HepG2 (cell line): ENCODE measurements around the gene SLC25A1. TPM values are rescaled to one million over a fixed set of nuclear protein-coding genes. Genes with fewer than 3 reads are reported as not detected.

Experiments used
- ATAC-seq: fragments of 200-7000 bp; cut with Tn5 transposase; 3 replicates; pipeline ENCODE4 v1.9.1; 2020; ENCODE audit warnings: mild to moderate bottlenecking, moderate library complexity
- BruUV-seq: library from RNA; stranded (reverse); fragments of 400-500 nt; replicated peaks from 2 replicates; lab custom pipeline; 2021; lab: Mats Ljungman, UMichigan
- CTCF ChIA-PET: fragments of 300-600 bp; formaldehyde crosslinking; extraction: SDS; loops from one replicate; lab custom pipeline; 2021; ENCODE audit warnings: low total read pairs, inconsistent platforms, low intra/inter-chr PET ratio; lab: Yijun Ruan, JAX
- POLR2A ChIA-PET: fragments of 350-600 bp; sonication (Branson Sonifier 250); formaldehyde crosslinking; loops from one replicate; lab custom pipeline; 2020; ENCODE audit warnings: antibody characterized with exemption, inconsistent platforms; lab: Yijun Ruan, JAX
- DNase-seq: peaks from one replicate; pipeline ENCODE4 v3.0.0-alpha.2; 2015; ENCODE audit warnings: low spot score
- FAIRE-seq: peaks from 3 replicates; lab custom pipeline; 2011; peaks lifted over from hg19 to GRCh38; lab: Jason Lieb, UNC
- H2AFZ ChIP-seq: one replicate; pipeline ENCODE4 v1.6.1; 2011; ENCODE audit warnings: low read length, inconsistent platforms
- H3K27ac ChIP-seq: fragments of 300-600 bp; 3 replicates; pipeline ENCODE4 v1.8.0; 2011; ENCODE audit warnings: mixed run types, mild to moderate bottlenecking, mixed read lengths, low read length, inconsistent platforms; ENCODE audit not compliant: insufficient read depth; ENCODE audit errors: extremely low read length
- H3K27me3 ChIP-seq, 2 experiments: fragments of 200-600 bp in 1 of 2; 2 replicates in 1 of 2; 3 replicates in 1 of 2; pipeline versions ENCODE4 v1.6.0 to v1.8.0; 2011; ENCODE audit warnings: low read length in 2 of 2, mild to moderate bottlenecking in 2 of 2, moderate library complexity in 2 of 2, inconsistent platforms in 1 of 2; ENCODE audit not compliant: insufficient read depth in 2 of 2, control insufficient read depth in 1 of 2
- H3K36me3 ChIP-seq, 2 experiments: fragments of 200-600 bp in 1 of 2; replicated peaks in 1 of 2; 2 replicates in 1 of 2; 3 replicates in 1 of 2; pipeline versions ENCODE4 v1.5.1 to v1.8.0; 2011; ENCODE audit warnings: low read length in 2 of 2, inconsistent platforms in 1 of 2; ENCODE audit not compliant: insufficient read depth in 2 of 2, control insufficient read depth in 1 of 2
- H3K4me1 ChIP-seq: 2 replicates; pipeline ENCODE4 v1.5.1; 2012; ENCODE audit warnings: low read length, inconsistent platforms; ENCODE audit not compliant: insufficient read depth
- H3K4me2 ChIP-seq: 2 replicates; pipeline ENCODE4 v1.6.0; 2011; ENCODE audit warnings: low read depth, low read length, inconsistent platforms
- H3K4me3 ChIP-seq, 3 experiments: fragments of 200-600 bp in 1 of 3; sonication (generic), shearing (Covaris generic) in 1 of 3; replicated peaks in 1 of 3; 2 replicates each; pipeline ENCODE4 v1.5.1; 2011 to 2016; ENCODE audit warnings: low read length in 3 of 3, inconsistent platforms in 2 of 3, low read depth in 2 of 3, mild to moderate bottlenecking in 2 of 3, control low read depth in 1 of 3, mixed read lengths in 1 of 3; ENCODE audit not compliant: insufficient read depth in 1 of 3
- H3K79me2 ChIP-seq: one replicate; pipeline ENCODE4 v1.6.1; 2011; ENCODE audit warnings: low read length, inconsistent platforms; ENCODE audit not compliant: insufficient read depth
- H3K9ac ChIP-seq: 2 replicates; pipeline ENCODE4 v1.6.0; 2011; ENCODE audit warnings: mild to moderate bottlenecking, low read depth, low read length, inconsistent platforms; ENCODE audit not compliant: insufficient read depth
- H3K9me3 ChIP-seq: 2 replicates; pipeline ENCODE4 v1.5.1; 2012; ENCODE audit warnings: mild to moderate bottlenecking, low read length
- H4K20me1 ChIP-seq: 2 replicates; pipeline ENCODE4 v1.6.0; 2011; ENCODE audit warnings: inconsistent platforms, mild to moderate bottlenecking, low read length, moderate library complexity; ENCODE audit not compliant: insufficient read depth
- HOXA3 ChIP-seq: sonication (generic); formaldehyde crosslinking; IDR thresholded peaks from 2 replicates; pipeline ENCODE4 v1.5.0; 2020; ENCODE audit warnings: missing genetic modification reagents
- IKZF4 ChIP-seq: sonication (generic); formaldehyde crosslinking; IDR thresholded peaks from 2 replicates; pipeline ENCODE4 v1.5.1; 2020; ENCODE audit warnings: borderline replicate concordance, mild to moderate bottlenecking, low read depth, missing genetic modification reagents; ENCODE audit errors: not compliant biosample characterization
- JUNB ChIP-seq: sonication (generic); formaldehyde crosslinking; IDR thresholded peaks from 2 replicates; pipeline ENCODE4 v1.8.0; 2022; ENCODE audit warnings: missing genetic modification reagents, mild to moderate bottlenecking, borderline replicate concordance
- MTF1 ChIP-seq: sonication (generic); formaldehyde crosslinking; IDR thresholded peaks from 2 replicates; pipeline ENCODE4 v1.5.0; 2020; ENCODE audit warnings: missing genetic modification reagents
- NCOA2 ChIP-seq: sonication (generic); formaldehyde crosslinking; IDR thresholded peaks from 2 replicates; pipeline ENCODE4 v1.8.0; 2022; ENCODE audit warnings: inconsistent platforms
- PTBP1 ChIP-seq: fragments of 200-400 bp; formaldehyde crosslinking; IDR thresholded peaks from 2 replicates; pipeline ENCODE4 v1.6.1; 2018; ENCODE audit warnings: low read length, low read depth; ENCODE audit not compliant: poor library complexity, severe bottlenecking
- SP1 ChIP-seq, 2 experiments: fragments of 450-650 bp in 1 of 2; sonication (generic) in 1 of 2; formaldehyde crosslinking in 1 of 2; IDR thresholded peaks; 2 replicates each; pipeline versions ENCODE4 v1.4.0 to v1.6.1; 2016 to 2020; ENCODE audit warnings: missing genetic modification reagents in 1 of 2
- THAP8 ChIP-seq: sonication (generic); formaldehyde crosslinking; IDR thresholded peaks from 2 replicates; pipeline ENCODE4 v1.5.1; 2020; ENCODE audit warnings: missing genetic modification reagents, mild to moderate bottlenecking, borderline replicate concordance
- ZBTB10 ChIP-seq: sonication (generic); formaldehyde crosslinking; IDR thresholded peaks from 2 replicates; pipeline ENCODE4 v1.4.0; 2020; ENCODE audit warnings: missing genetic modification reagents, borderline replicate concordance
- ZBTB37 ChIP-seq: sonication (generic); formaldehyde crosslinking; IDR thresholded peaks from 2 replicates; pipeline ENCODE4 v1.4.0; 2020; ENCODE audit warnings: mild to moderate bottlenecking, missing genetic modification reagents
- ZNF451 ChIP-seq: sonication (generic); formaldehyde crosslinking; IDR thresholded peaks from 2 replicates; pipeline ENCODE4 v1.5.0; 2020; ENCODE audit warnings: mild to moderate bottlenecking, missing genetic modification reagents
- WGBS: methylation state at CpG from one replicate; pipeline ENCODE4 v1.1.6; 2017; ENCODE audit warnings: low lambda C conversion rate; 5-methylcytosine and 5-hydroxymethylcytosine counted together
- in situ Hi-C: cut with HindIII; loops from 2 replicates; pipeline ENCODE4 v1.10.0; 2017; ENCODE audit warnings: low pct_unique_long_range_greater_than_20kb; ENCODE audit not compliant: extremely low pct_ligation_motif_present
- intact Hi-C: fragments of 100-400 bp; cut with micrococcal nuclease; formaldehyde crosslinking; loops from one replicate; pipeline ENCODE4 v1.10.0; 2022; ENCODE audit not compliant: unreplicated experiment
- polyA plus RNA-seq, 8 experiments: library from polyadenylated mRNA; depleted of rRNA in 3 of 8; stranded (reverse) in 7 of 8; unstranded in 1 of 8; fragments of >200 nt; fragmentation: Illumina TruSeq in 4 of 8; extraction: Trizol in 4 of 8; gene quantifications; 2 replicates each; pipeline versions ENCODE4 v1.2.1 to v1.2.3, GENCODE V29; 2011 to 2016; ENCODE audit warnings: low read depth in 4 of 8, missing spikeins in 1 of 8, mixed read lengths in 1 of 8; ENCODE audit not compliant: insufficient read depth in 1 of 8
- total RNA-seq, 5 experiments: library from RNA; depleted of rRNA; stranded (reverse); fragments of >200 nt; fragmentation: Illumina TruSeq; extraction: Trizol; gene quantifications; 2 replicates each; pipeline ENCODE4 v1.2.3, GENCODE V29; 2016; ENCODE audit warnings: low read depth in 1 of 5

SLC25A1 gene
- total and polyA plus RNA-seq, 2 of the 13 experiments (the other 11 are each of a cell fraction or from before 2014, with no cell fraction given), result 49.4 to 161 TPM

GRCh38 chr22:19133561-19133960 is 45.0 kb downstream of the SLC25A1 start:
- Histone ChIP-seq H3K36me3 (peaks cover 14 to 44% of the 10 kb centered on the region in 2 experiments; a peak in 4 of 5 replicates), H3K9ac (no peak overlapping the region), H4K20me1 (no peaks in the 10 kb centered on the region), H3K4me3 (no peak overlapping the region), H3K79me2 (no peaks in the 10 kb centered on the region), H3K4me2 (no peak overlapping the region), H3K4me1 (no peaks in the 10 kb centered on the region), H3K27me3 (peaks cover 0 to 7% of the 10 kb centered on the region in 2 experiments; a peak in 2 of 5 replicates), H2AFZ (no peak overlapping the region), H3K27ac (no peak overlapping the region), H3K9me3 (no peaks in the 10 kb centered on the region)
- intact Hi-C loops, result no loop called here
- no TSS peak for BruUV-seq
- in situ Hi-C loops, result no loop called here
- 100% methylated on average over 2 of the region's 13 CpGs for whole genome bisulfite sequencing
- DNase-seq (no peak), FAIRE-seq (no peak), ATAC-seq (no peak)
- TF ChIP-seq MTF1 (CRISPR knock-in tag) (no peak), NCOA2 (CRISPR knock-in tag) (no peak), SP1 (IDR thresholded peaks at IDR 0.05) (no peak), SP1 (CRISPR knock-in tag; IDR thresholded peaks at IDR 0.05) (no peak), PTBP1 (no peak), THAP8 (CRISPR knock-in tag) (no peak), JUNB (CRISPR knock-in tag) (no peak), HOXA3 (CRISPR knock-in tag) (no peak), ZBTB10 (CRISPR knock-in tag) (no peak), IKZF4 (CRISPR knock-in tag) (no peak), ZNF451 (CRISPR knock-in tag) (no peak), ZBTB37 (no peak)
- CTCF ChIA-PET, result no interaction called here
- POLR2A ChIA-PET, result interaction anchor here (1.3 kb wide), 1 partner anchor 12 kb away, joined by 3 read pairs; the partner anchor contains the start of gene DGCR2
